ENCODE measurements around the gene GOLGA6D. TPM values are rescaled to one million over a fixed set of nuclear protein-coding genes. Genes with fewer than 3 reads are reported as not detected.
"Not testable (repeated sequence)": the region's sequence is repeated elsewhere in the genome, so short reads cannot be mapped to it uniquely, and the experiment has no call there.

The GOLGA6D gene
- total and polyA plus RNA-seq, 7 donors, result 0.01 to 0.10 TPM; not detected in 5

DNA sequence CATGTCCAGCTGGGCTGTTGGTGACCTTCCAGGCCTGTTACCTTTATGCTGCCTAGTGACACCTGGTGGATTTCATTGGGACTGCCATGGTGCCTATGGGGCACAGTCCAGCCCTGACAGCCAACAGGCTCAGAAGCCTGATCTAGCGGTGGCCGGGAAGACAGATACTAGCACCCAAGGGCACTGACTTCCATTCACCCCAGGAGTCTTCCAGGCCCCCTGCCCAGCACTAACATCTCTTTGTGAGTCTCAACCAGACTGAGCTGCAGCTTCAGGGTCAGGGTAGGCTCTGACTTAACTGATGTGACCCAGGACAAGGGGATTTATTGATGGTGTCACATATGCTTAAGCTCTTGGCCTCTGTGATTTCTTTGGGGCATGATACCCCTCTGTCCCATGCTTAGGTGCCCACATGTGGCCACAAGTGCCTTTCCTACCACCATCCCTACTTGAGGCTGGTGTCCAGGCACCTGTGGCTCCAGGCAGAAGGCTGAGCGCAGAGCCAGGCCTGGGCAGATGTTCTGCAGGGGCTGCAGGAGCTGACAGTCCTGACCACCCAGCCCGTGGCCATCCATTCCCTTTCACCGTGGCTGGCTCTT, 8.0 kb upstream of the GOLGA6D start:
- H3K36me3 ChIP-seq (ENCODE audit: insufficient read depth in 1 of 2, low read depth in 1 of 2); H3K27me3 ChIP-seq (ENCODE audit: insufficient read depth in 3 of 3, low read length in 2 of 3); H3K4me3 ChIP-seq; H3K9me3 ChIP-seq; intact Hi-C loops (cut with DNase I); H3K27ac ChIP-seq; H3K4me1 ChIP-seq: not testable (repeated sequence)
- TF ChIP-seq CTCF (IDR thresholded peaks at IDR 0.05), result peak; percentile 58
- ATAC-seq (peak; percentile 69 to 89 (median 76)), DNase-seq (peak; percentile 62 to 74)
- WGBS, 3 donors, result 57 to 65% (median 61%) methylated on average over 4 to 5 of the region's 5 CpGs

- DNase-seq; intact Hi-C loops (cut with DNase I): not testable (repeated sequence)
Observed at GRCh38 chr15:75275617-75276016, 7.0 kb upstream of the GOLGA6D start.

DNA sequence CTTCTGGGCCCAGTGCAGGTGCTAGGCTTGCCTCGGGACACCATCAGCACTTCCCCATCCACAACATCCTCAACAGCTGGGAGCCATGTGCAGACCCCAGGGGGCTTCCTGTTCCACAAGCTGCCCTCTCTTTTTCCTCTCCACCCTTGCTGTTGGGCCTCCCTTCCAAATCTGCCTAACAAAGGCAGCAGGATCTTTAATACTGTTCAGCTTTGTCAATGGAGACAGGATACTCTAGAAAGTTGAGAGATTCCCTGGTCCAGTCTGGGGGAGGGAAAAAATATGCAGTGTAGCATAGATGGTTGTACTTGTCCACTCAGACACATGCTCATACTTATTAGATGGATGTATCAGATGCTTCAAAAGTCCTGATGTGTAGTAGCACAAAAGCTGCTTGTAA, 4.1 kb upstream of the GOLGA6D start:
- DNase-seq; H3K4me3 ChIP-seq; H3K27me3 ChIP-seq (ENCODE audit: insufficient read depth in 3 of 3, low read length in 2 of 3); H3K9me3 ChIP-seq; H3K36me3 ChIP-seq (ENCODE audit: insufficient read depth in 1 of 2, low read depth in 1 of 2); H3K27ac ChIP-seq; H3K4me1 ChIP-seq; intact Hi-C loops (cut with DNase I); ATAC-seq: not testable (repeated sequence)
- no CpG with 5 or more reads among the region's 1 CpG for WGBS, 3 donors

More at GRCh38 chr15:75275617-75276016, 7.0 kb upstream of the GOLGA6D start:
- H3K27ac ChIP-seq; H3K9me3 ChIP-seq; H3K36me3 ChIP-seq (ENCODE audit: insufficient read depth in 1 of 2, low read depth in 1 of 2); H3K4me1 ChIP-seq; H3K27me3 ChIP-seq (ENCODE audit: insufficient read depth in 3 of 3, low read length in 2 of 3); H3K4me3 ChIP-seq; ATAC-seq: not testable (repeated sequence)
- WGBS, 3 donors, result 73 to 79% (median 78%) methylated on average over 3 of the region's 3 CpGs

DNA sequence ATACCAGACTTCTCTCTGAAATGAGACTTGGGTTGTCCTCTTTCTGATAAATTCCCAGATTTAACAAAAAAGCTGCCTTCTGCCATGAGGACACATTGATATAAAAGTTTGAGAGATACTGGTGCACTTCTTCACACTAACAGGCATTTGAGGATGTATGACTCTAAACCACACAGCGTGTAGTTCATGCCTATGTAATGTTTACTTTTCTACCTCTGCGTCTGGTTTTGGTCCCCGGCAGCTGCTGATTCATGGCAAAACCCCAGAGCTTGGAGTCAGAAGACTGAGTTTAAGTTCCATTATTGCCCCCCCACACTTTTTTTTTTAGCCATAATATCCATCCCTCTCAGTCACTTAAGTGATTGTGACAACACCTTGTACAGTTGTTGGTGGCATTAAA, 1.5 kb downstream of the GOLGA6D start:
- H3K9me3 ChIP-seq; intact Hi-C loops (cut with DNase I); H3K4me1 ChIP-seq; H3K4me3 ChIP-seq; H3K36me3 ChIP-seq (ENCODE audit: insufficient read depth in 1 of 2, low read depth in 1 of 2); H3K27ac ChIP-seq; DNase-seq; ATAC-seq; H3K27me3 ChIP-seq (ENCODE audit: insufficient read depth in 3 of 3, low read length in 2 of 3): not testable (repeated sequence)
- no CpG with 5 or more reads among the region's 3 CpGs for WGBS, 3 donors

DNA sequence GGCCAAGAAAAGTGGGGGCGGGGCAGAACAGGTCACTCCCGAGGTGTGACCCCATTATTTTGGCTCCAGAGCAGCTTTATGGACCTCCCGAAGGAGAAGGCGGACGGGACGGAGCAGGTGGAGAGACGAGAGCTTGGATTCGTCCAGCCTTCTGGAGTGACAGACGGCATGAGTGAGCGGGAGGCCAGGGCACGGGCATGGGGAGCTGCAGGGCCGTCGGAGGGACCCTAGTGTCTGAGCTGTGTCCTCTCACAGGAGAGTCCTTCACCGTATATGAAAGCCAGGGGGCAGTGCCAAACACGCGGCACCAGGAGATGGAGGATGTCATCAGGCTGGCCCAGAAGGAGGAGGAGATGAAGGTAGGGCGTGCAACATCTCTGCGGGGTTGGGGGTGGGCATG, 11.0 kb downstream of the GOLGA6D start:
- DNase-seq; H3K4me3 ChIP-seq; H3K4me1 ChIP-seq; H3K27me3 ChIP-seq (ENCODE audit: insufficient read depth in 3 of 3, low read length in 2 of 3); ATAC-seq; intact Hi-C loops (cut with DNase I); H3K36me3 ChIP-seq (ENCODE audit: insufficient read depth in 1 of 2, low read depth in 1 of 2); H3K27ac ChIP-seq; H3K9me3 ChIP-seq: not testable (repeated sequence)
- 63 to 70% methylated on average over 2 to 6 of the region's 18 CpGs; no CpG with 5 or more reads in 1 of the 3 donors for WGBS, 3 donors

GRCh38 chr15:75298541-75299310, 16.1 kb downstream of the GOLGA6D start:
- intact Hi-C loops (cut with DNase I); H3K27ac ChIP-seq; H3K36me3 ChIP-seq (ENCODE audit: insufficient read depth in 1 of 2, low read depth in 1 of 2); H3K9me3 ChIP-seq; DNase-seq; H3K4me3 ChIP-seq; H3K4me1 ChIP-seq; H3K27me3 ChIP-seq (ENCODE audit: insufficient read depth in 3 of 3, low read length in 2 of 3): not testable (repeated sequence)
- ATAC-seq, result peak in 2 of 4 donors; percentile 27 to 54
- 82 to 90% (median 88%) methylated on average over 4 to 6 of the region's 13 CpGs for WGBS, 3 donors

DNA sequence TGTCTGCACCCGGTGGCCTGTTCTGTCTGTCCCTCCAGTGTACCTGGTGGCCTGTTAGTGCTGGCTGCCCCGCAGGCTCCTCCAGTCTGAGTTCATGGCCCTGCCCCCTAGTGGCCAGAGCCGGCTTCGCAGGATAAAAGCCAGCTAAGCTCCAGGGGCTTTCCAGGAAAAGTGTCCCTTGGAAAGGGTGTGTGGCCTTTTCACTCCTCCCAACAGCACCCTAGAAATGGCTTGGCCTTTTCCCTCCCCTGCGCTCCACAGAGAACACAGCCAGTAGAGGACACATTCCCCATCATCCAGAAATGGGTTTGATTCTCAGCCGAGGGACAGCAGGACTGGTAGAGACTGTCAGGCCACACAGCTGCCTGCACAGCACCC, 16.7 kb downstream of the GOLGA6D start:
- H3K4me1 ChIP-seq; H3K36me3 ChIP-seq (ENCODE audit: insufficient read depth in 1 of 2, low read depth in 1 of 2); intact Hi-C loops (cut with DNase I); H3K4me3 ChIP-seq; H3K27me3 ChIP-seq (ENCODE audit: insufficient read depth in 3 of 3, low read length in 2 of 3); H3K27ac ChIP-seq; H3K9me3 ChIP-seq: not testable (repeated sequence)
- peak; percentile 44 for TF ChIP-seq CTCF (IDR thresholded peaks at IDR 0.05)
- peak in 3 of 4 donors; percentile 64 to 77 (median 76) for ATAC-seq
- WGBS, 3 donors, result 15 to 24% (median 17%) methylated on average over 5 to 6 of the region's 6 CpGs
- DNase-seq, result peak; percentile 58 to 73

DNA sequence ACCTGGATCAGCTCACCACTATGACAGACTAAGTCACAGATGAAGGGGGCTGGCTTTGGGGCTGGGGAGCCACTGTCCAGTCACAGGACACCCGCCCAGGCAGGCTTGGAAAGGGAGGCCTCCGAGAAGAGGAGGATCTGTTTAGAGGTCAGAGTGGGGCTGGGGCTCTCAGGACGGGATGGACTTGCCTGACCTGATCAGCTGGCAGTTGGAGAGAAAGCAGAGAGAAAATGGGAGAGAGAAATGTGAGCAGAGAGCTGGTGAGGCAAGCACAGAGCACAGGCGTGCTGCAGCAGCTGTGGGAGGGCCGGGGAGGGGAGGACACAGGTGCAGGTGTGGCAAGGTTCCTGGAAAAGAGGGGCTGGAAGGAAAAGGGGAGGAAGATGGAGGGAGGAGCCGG, 17.4 kb downstream of the GOLGA6D start:
- DNase-seq; H3K27ac ChIP-seq; ATAC-seq; H3K9me3 ChIP-seq; H3K36me3 ChIP-seq (ENCODE audit: insufficient read depth in 1 of 2, low read depth in 1 of 2); H3K27me3 ChIP-seq (ENCODE audit: insufficient read depth in 3 of 3, low read length in 2 of 3); H3K4me1 ChIP-seq; H3K4me3 ChIP-seq: not testable (repeated sequence)
- 61 to 66% (median 65%) methylated on average over 4 to 6 of the region's 6 CpGs for WGBS, 3 donors
- intact Hi-C loops (cut with DNase I), result loop anchor here (10.0 kb wide), 2 partner anchors 65 to 275 kb away; partner anchors contain the start of gene PPCDC (in 1 of the 2)

Data from psoas muscle (tissue), 8 donors.